ENCODE data around the gene DFFB. TPM values are rescaled to one million over a fixed set of nuclear protein-coding genes. Genes with fewer than 3 reads are reported as not detected.
A peak's percentile ranks its signal among the peaks of the same experiment; 100 is the strongest.

The DFFB gene
- total RNA-seq, 1 donor from 2014 or later = 6.2 TPM

DNA sequence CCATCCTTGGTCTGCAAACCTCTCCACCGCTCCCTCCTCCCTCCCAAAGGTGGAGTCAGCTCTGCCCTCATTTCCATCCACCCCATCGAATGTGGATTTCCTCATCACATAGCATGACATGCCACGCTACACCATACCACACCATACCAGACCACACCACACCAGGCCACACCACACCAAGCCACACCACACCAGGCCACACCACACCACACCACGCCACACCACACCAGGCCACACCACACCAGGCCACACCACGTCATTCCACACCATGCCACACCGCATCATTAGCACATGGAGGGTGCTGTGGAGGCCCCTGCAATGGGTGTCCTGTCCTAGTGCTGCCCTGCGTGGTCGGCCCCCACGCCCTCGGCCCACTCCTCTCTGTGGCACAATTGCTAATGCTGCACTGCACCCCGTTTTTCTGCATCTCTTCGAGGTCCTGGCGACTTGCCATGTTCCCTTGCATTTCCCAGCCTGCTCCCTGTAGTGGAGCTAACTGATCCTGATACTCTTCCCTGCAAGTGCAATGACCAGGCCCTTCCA is 11.3 kb downstream of the DFFB start:
- no peak for DNase-seq (ENCODE audit: low read depth)
- TF ChIP-seq, protein P1, sequence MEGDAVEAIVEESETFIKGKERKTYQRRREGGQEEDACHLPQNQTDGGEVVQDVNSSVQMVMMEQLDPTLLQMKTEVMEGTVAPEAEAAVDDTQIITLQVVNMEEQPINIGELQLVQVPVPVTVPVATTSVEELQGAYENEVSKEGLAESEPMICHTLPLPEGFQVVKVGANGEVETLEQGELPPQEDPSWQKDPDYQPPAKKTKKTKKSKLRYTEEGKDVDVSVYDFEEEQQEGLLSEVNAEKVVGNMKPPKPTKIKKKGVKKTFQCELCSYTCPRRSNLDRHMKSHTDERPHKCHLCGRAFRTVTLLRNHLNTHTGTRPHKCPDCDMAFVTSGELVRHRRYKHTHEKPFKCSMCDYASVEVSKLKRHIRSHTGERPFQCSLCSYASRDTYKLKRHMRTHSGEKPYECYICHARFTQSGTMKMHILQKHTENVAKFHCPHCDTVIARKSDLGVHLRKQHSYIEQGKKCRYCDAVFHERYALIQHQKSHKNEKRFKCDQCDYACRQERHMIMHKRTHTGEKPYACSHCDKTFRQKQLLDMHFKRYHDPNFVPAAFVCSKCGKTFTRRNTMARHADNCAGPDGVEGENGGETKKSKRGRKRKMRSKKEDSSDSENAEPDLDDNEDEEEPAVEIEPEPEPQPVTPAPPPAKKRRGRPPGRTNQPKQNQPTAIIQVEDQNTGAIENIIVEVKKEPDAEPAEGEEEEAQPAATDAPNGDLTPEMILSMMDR (conservative IDR thresholded peaks at IDR 0.05; ENCODE audit: low read depth, low read length) = no peak
- H3K4me3 ChIP-seq (ENCODE audit: low read depth, low read length) = no peak overlapping the region

DNA sequence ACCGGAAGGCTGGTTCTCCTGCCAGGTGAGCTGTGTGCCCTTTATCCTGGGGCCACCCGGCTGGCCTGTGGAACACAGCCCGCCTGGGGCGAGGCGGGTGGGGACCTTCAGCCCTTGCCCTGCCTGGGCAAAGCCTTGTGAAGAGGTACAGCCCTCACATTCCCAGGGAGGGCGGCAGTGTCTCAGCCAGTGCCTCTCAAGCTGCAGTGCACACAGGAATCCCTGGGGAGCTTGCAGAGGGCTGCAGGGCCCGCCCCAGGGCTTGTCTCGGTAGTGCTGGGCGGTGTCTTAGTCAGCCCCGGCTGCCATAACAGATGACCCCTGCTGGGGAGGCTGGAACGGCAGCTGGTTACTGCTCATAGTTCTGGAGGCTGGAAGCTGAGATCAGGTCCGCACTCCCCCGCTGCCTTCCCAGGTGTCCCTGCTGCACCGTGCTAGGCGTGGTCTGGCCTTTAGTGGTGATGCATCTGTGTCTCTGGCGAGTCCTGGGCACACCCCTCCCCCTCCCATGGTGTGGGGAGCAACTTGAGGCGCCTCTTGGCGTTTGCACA is 12.6 kb downstream of the DFFB start:
- TF ChIP-seq, protein P1 (conservative IDR thresholded peaks at IDR 0.05; ENCODE audit: low read depth, low read length) = peak; percentile 43
- DNase-seq (ENCODE audit: low read depth) = no peak
- no peak overlapping the region for H3K4me3 ChIP-seq (ENCODE audit: low read depth, low read length)

DNA sequence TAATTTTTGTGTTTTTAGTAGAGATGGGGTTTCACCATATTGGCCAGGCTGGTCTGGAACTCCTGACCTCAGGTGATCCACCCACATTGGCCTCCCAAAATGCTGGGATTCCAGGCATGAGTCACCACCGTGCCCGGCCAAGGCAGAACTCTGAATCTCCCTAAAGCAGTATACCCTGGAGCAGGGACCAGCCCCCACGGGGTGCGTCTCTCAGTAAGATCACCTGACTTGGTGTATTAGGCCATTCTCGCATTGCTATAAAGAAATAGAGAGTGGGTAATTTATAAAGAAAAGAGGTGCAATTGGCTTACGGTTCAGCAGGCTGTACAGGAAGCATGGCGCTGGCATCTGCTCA is 14.2 kb downstream of the DFFB start:
- TF ChIP-seq, protein P1 (conservative IDR thresholded peaks at IDR 0.05; ENCODE audit: low read depth, low read length) = no peak
- H3K4me3 ChIP-seq (ENCODE audit: low read depth, low read length) = no peak overlapping the region
- no peak for DNase-seq (ENCODE audit: low read depth)

DNA sequence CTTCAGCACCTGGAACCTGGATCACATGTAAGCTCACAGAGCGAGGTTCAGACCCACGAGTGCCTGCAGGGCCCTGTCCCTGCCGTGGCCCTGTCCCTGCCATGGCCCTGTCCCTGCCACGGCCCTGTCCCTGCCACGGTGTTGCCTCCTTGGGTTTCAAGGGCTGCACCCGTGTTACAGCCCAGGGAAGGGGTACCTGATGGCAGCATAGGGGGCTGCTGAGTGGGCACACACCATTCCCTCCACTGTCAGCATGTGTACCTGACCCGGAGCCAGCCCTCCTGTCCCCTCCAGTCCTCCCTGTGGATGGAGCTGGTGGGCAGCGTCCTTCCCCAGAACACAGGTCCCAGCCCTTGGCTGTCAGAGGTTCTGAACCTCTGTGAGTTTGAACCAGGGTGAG is 15.3 kb downstream of the DFFB start:
- TF ChIP-seq, protein P1 (conservative IDR thresholded peaks at IDR 0.05; ENCODE audit: low read depth, low read length) = no peak
- H3K4me3 ChIP-seq (ENCODE audit: low read depth, low read length) = no peak overlapping the region
- no peak for DNase-seq (ENCODE audit: low read depth)

DNA sequence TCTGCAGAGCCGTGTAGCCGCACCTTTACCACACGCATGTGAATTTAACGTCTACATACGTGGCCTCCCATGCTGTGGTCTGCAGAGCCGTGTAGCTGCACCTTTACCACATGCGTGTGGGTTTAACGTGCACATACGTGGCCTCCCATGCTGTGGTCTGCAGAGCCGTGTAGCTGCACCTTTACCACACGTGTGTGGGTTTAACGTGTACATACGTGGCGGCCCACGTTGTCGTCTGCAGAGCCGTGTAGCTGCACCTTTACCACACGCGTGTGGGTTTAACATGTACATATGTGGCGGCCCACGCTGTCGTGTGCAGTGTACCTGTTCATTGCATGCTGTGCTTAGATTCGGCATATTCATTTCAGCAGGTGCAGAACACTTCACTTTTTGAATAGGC is 17.5 kb downstream of the DFFB start:
- H3K4me3 ChIP-seq (ENCODE audit: low read depth, low read length) = no peak overlapping the region
- TF ChIP-seq, protein P1 (conservative IDR thresholded peaks at IDR 0.05; ENCODE audit: low read depth, low read length) = no peak
- DNase-seq (ENCODE audit: low read depth) = no peak

DNA sequence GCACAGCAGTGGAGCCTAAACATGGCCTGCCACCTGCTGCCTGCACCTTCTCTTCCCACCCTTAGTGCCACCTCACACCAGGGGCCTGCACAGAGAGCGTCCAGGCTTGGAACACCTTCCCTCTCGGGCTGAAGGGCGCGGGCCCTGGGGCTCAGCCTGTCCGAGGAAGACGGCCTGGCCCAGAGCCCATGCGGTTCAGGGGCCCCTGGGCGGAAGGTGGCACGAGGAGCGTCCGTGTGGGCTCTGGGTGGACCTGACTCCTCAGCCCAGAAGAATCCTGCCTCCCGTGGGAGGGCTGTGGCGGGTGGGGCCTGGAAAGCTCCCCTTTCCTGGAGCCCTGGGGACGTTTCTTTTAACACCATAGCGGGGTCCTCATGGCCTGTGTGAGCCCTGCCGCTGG is 19.4 kb downstream of the DFFB start:
- no peak overlapping the region for H3K4me3 ChIP-seq (ENCODE audit: low read depth, low read length)
- no peak for DNase-seq (ENCODE audit: low read depth)
- TF ChIP-seq, protein P1 (conservative IDR thresholded peaks at IDR 0.05; ENCODE audit: low read depth, low read length) = no peak

DNA sequence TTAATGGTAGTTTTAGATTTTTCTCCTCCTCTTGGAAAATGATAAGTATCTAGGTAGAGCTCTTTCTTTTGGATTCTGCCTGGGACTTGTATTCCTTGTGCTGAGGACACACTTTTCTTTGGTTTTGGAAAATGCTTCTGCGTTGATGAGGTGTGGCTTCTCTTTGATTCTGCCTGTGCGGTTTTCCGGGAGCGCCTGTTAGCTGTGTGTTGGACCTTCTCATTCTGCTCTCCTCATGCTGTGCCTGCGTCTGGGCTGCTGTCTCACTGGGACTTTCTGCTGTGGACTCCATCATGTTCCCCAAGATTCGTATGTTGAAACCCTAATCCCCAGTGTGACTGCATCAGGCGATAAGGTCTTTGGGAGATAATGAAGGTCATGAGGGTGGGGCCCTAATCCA is 21.8 kb downstream of the DFFB start:
- TF ChIP-seq, protein P1 (conservative IDR thresholded peaks at IDR 0.05; ENCODE audit: low read depth, low read length) = no peak
- no peak for DNase-seq (ENCODE audit: low read depth)
- H3K4me3 ChIP-seq (ENCODE audit: low read depth, low read length) = no peak overlapping the region
